ENCODE results near the gene RAB3C.
"Not testable (repeated sequence)": the region's sequence is repeated elsewhere in the genome, so short reads cannot be mapped to it uniquely, and the experiment has no call there.

The RAB3C gene

GRCh38 chr5:58675341-58675740 is 92.5 kb downstream of the RAB3C start:
- TF ChIP-seq, protein P1, sequence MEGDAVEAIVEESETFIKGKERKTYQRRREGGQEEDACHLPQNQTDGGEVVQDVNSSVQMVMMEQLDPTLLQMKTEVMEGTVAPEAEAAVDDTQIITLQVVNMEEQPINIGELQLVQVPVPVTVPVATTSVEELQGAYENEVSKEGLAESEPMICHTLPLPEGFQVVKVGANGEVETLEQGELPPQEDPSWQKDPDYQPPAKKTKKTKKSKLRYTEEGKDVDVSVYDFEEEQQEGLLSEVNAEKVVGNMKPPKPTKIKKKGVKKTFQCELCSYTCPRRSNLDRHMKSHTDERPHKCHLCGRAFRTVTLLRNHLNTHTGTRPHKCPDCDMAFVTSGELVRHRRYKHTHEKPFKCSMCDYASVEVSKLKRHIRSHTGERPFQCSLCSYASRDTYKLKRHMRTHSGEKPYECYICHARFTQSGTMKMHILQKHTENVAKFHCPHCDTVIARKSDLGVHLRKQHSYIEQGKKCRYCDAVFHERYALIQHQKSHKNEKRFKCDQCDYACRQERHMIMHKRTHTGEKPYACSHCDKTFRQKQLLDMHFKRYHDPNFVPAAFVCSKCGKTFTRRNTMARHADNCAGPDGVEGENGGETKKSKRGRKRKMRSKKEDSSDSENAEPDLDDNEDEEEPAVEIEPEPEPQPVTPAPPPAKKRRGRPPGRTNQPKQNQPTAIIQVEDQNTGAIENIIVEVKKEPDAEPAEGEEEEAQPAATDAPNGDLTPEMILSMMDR (IDR thresholded peaks at IDR 0.05; ENCODE audit: insufficient read depth, low read depth, low read length, missing control alignments) = no peak
- no peak for DNase-seq (ENCODE audit: low read depth)
- H3K4me3 ChIP-seq (ENCODE audit: low read depth, low read length) = no peak overlapping the region

DNA sequence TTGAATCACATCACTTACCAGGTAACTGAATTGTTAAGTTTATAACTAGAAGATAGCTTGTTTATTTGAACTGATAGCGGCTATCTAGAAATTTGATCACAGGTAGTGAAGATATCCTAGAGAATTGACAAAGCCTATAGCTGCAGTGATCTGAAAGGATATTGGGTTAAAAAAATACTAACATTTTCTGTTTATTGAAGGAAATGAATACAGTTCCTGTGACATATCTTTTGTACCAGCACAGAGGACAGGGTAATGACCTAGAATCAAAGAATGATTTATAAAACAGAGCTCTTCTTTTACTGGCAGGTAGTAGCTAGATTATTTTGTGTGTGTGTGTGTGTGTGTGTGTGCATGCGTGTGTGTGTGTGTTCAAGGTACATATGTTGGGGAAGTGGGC is 94.8 kb downstream of the RAB3C start:
- TF ChIP-seq, protein P1 (IDR thresholded peaks at IDR 0.05; ENCODE audit: insufficient read depth, low read depth, low read length, missing control alignments) = no peak
- no peak overlapping the region for H3K4me3 ChIP-seq (ENCODE audit: low read depth, low read length)
- no peak for DNase-seq (ENCODE audit: low read depth)

DNA sequence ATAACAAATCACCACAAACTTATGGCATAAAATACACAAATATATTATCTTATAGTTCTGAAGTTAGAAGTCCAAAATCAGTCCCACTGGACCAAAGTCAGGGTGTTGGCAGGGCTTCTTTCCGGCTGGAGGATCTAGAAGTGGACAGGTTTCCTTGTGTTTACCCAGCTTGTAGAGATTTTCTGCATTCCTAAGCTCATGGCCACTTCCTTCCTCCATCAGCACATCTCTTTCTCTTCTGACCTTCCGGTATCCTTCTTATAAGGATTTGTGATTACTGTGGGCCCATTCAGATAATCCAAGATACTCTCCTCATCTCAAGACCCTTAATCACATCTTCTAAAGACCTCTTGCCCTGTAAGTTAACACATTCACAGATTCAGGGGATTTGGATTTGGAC is 97.6 kb downstream of the RAB3C start:
- TF ChIP-seq, protein P1 (IDR thresholded peaks at IDR 0.05; ENCODE audit: insufficient read depth, low read depth, low read length, missing control alignments) = no peak

GRCh38 chr5:58681943-58682342 is 99.1 kb downstream of the RAB3C start:
- no peak for DNase-seq (ENCODE audit: low read depth)
- no peak overlapping the region for H3K4me3 ChIP-seq (ENCODE audit: low read depth, low read length)
- TF ChIP-seq, protein P1 (IDR thresholded peaks at IDR 0.05; ENCODE audit: insufficient read depth, low read depth, low read length, missing control alignments) = no peak

More for the DNA sequence above, 97.6 kb downstream of the RAB3C start:
- no peak overlapping the region for H3K4me3 ChIP-seq (ENCODE audit: low read depth, low read length)
- DNase-seq (ENCODE audit: low read depth) = no peak

- TF ChIP-seq, protein P1 (IDR thresholded peaks at IDR 0.05; ENCODE audit: insufficient read depth, low read depth, low read length, missing control alignments) = no peak
- no peak for DNase-seq (ENCODE audit: low read depth)
- no peak overlapping the region for H3K4me3 ChIP-seq (ENCODE audit: low read depth, low read length)
Measured at GRCh38 chr5:58683567-58683966, 100.7 kb downstream of the RAB3C start.

DNA sequence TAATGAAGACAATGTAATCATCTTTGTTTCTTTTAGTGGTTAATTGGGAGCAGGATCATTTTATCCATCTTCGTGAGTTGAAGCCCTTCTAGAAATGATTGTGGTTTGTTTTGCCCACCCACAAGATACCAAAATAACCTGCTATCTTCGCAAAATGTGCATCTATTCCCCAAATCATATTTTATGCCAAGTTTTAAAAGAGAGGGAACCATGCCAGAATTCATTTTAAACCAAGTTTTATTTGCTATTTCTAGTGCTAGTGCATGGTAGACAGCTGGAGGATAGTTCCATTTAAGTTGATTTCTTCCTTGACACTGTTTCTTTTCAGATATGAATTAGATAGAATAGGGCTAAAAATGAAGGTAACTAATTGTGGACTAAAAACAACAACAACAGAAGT is 104.2 kb downstream of the RAB3C start:
- TF ChIP-seq, protein P1 (IDR thresholded peaks at IDR 0.05; ENCODE audit: insufficient read depth, low read depth, low read length, missing control alignments) = no peak
- DNase-seq (ENCODE audit: low read depth) = no peak
- H3K4me3 ChIP-seq (ENCODE audit: low read depth, low read length) = no peak overlapping the region

DNA sequence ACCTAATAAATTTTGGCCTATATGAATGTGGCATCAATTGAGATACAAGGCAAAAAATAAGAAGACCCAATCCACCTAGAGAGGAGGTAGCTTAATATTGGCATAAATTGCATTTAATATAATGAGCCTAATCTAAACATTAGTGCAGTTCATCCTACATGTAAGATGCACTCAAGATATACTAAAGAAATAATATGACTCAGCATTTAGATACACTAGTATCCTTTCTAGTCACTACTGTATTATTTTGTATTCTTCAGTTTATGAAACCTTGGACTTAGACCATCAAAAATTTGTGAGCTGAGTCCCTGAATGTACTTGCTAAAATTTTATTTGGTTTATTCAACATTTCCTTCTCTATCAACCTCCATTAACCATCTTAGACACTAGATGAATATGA is 104.7 kb downstream of the RAB3C start:
- TF ChIP-seq, protein P1 (IDR thresholded peaks at IDR 0.05; ENCODE audit: insufficient read depth, low read depth, low read length, missing control alignments) = no peak
- no peak for DNase-seq (ENCODE audit: low read depth)
- no peak overlapping the region for H3K4me3 ChIP-seq (ENCODE audit: low read depth, low read length)

DNA sequence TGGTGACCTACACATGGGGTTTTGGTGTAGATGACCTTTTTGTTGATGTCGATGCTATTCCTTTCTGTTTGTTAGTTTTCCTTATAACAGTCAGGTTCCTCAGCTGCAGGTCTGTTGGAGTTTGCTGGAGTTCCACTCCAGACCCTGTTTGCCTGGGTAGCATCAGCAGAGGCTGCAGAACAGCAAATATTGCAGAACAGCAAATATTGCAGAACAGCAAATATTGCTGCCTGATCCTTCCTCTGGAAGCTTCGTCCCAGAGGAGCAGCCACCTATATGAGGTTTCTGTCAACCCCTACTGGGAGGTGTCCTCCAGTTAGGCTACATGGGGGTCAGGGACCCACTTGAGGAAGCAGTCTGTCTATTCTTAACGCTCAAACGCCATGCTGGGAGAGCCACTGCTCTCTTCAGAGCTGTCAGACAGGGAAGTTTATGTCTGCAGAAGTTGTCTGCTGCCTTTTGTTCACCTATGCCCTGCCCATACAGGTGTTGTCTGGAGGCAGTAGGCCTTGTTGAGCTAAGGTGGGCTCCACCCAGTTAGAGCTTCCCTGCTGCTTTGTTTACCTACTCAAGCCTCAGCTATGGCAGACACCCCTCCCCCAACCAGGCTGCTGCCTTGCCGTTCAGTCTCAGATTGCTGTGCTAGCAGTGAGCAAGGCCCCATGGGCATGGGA is 116.3 kb downstream of the RAB3C start:
- not testable (repeated sequence) for H3K4me3 ChIP-seq (ENCODE audit: low read depth, low read length); DNase-seq (ENCODE audit: low read depth)
